GM19395 (cell line): ENCODE measurements around the gene SPATA12.

Experiments used
- ATAC-seq: cut with Tn5 transposase; IDR thresholded peaks from one replicate; pipeline ENCODE4 v1.9.1; 2021; ENCODE audit warnings: mild to moderate bottlenecking, moderate library complexity; ENCODE audit not compliant: unreplicated experiment

SPATA12 gene

GRCh38 chr3:57110214-57110613 is 49.8 kb downstream of the SPATA12 start:
- ATAC-seq = no peak

- ATAC-seq = no peak
These were observed 50.3 kb downstream of the SPATA12 start for GRCh38 chr3:57110798-57111197.

GRCh38 chr3:57112206-57112605 is 51.7 kb downstream of the SPATA12 start:
- ATAC-seq = no peak

- no peak for ATAC-seq
These were observed 56.0 kb downstream of the SPATA12 start for GRCh38 chr3:57116501-57116900.

- ATAC-seq = no peak
These were observed 57.8 kb downstream of the SPATA12 start for GRCh38 chr3:57118254-57118653.

- no peak for ATAC-seq
These were observed 59.6 kb downstream of the SPATA12 start for GRCh38 chr3:57120040-57120439.

- no peak for ATAC-seq
These were observed 60.1 kb downstream of the SPATA12 start for GRCh38 chr3:57120451-57121174.
